ENCODE measurements around the gene RYR2.

RYR2 gene

DNA sequence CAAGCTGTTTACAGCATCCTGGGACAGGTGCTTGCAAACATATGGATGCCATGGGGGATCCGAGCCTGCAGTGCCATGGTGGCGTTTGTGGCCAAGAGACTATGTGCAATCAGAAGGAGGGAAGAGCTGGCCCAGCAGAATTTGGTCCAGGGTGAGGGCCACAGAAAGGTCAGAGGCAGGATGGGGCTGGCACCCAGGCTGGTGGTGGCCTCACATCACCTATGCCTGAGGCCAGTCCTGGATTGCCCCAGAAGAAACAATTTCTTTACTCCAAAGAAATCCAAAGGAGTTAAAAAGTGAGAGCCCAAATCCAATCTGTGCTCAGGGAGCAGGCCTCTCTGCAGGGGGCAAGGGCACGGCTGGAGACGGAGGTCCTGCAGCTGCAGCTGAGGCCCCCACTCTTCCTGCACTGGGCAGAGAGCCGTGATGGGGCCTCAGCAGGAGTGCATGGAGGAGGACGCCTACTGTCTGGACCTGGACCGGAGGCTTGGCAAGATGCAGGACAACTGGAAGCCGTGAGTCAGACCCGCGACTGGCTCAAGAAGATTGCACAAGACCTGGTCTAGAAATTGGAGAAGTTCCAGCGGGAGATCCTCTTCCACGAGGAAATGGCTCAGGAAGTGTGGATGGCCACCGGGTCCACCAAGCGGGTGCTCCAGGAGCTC is 163.5 kb downstream of the RYR2 start:
- no peak for DNase-seq

GRCh38 chr1:237206065-237206414 is 164.1 kb downstream of the RYR2 start:
- no peak for DNase-seq

- DNase-seq = no peak
Measured at GRCh38 chr1:237211031-237211430, 169.0 kb downstream of the RYR2 start.

GRCh38 chr1:237211540-237211939 is 169.6 kb downstream of the RYR2 start:
- no peak for DNase-seq

DNA sequence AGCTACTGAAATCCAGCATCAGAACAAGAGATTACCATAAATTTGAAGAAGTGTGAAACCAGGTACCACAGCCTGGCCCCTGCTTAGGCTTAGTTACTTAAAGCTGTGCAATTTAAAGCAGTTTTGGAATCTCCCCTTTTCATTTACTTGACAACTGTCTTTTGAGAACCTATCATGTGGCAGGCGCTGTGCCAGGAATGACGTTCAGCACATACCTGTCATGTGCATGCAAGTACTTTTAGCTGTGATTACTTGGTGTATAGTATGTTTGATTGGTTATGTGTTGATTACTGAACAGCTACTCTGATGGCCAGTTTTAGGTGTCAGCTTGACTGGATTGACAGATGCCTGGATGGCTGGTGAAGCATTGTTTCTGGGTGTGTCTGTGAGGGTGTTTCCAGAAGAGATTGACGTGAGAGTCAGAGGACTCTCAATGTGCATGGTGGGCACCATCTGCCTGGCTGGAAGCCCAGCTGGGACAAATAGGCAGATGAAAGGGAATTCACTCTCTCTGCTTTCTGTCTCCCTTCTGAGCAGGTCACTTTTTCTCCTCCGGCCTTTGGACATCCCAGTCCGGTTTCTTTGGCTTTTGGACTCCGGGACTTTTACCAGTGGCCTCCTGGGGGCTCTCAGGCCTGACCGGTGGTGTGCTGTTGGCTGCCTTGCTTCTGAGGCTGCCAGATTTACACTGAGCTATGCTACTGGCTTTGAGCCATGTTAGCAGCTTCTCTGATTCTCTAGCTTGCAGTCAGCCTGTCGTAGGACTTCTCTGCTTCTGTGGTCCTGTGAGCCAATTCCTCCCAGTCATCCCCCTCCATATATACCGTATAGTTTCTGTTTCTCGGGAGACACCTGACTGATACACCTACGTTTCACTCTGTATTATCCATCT is 178.0 kb downstream of the RYR2 start:
- no peak for DNase-seq

DNA sequence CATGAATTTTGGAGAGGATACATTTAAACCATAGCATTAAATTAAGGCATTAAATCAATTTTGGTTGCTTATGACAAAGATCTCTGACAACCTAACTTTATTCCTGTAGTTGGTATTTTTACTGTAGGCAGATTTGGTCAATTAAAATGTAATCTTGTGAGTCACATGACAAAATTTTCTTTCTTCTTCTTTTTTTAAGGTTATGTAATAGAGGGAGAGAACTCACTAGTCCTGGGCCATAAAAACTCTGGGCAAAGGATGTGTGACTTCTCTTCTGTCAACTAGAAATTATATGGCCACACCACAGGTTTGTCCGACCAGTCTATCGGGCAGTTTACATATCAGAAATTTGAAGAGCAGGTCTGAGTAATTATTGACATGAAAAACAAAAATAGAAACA is 181.4 kb downstream of the RYR2 start:
- DNase-seq = no peak

GRCh38 chr1:237226177-237226944 is 184.4 kb downstream of the RYR2 start:
- DNase-seq = no peak

- DNase-seq = no peak
Measured at GRCh38 chr1:237227476-237227875, 185.5 kb downstream of the RYR2 start.

- no peak for DNase-seq
Measured at GRCh38 chr1:237228421-237228820, 186.4 kb downstream of the RYR2 start.

DNA sequence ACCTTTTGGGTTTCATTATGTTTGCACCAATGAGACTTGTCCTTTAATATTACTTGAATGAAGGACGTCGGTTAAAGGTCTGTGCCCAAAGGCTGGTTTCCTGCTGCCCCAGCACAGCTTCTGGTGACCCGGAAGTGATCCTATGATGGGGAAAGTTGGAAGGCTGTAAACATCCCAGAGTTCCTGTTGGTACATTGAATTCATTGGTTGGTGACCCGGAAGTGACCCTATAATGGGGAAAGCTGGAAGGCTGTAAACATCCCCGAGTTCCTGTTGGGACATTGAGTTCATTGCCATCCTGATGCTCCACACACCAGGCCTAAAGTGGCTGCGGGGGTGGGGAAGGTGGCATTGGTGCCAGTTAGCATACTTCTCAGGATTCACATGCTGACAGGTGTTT is 187.3 kb downstream of the RYR2 start:
- no peak for DNase-seq

DNA sequence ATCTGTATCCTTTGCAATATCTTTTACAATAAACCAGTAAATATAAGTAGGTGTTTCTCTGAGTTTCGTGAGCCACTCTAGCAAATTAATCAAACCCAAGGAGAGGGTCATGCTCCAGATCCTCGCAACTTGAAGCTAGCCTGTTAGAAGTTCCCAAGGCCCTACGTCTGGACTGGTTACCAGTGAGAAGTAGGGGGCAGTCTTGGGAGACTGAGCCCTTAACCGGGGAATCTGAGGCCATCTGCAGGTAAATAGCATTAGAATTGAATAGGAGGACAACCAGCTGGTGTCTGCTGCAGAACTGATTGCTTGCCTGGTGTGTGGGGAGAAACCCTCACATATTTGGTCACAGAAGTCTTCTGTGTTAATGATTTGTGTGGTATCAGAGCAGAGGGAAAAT is 190.5 kb downstream of the RYR2 start:
- DNase-seq = no peak

DNA sequence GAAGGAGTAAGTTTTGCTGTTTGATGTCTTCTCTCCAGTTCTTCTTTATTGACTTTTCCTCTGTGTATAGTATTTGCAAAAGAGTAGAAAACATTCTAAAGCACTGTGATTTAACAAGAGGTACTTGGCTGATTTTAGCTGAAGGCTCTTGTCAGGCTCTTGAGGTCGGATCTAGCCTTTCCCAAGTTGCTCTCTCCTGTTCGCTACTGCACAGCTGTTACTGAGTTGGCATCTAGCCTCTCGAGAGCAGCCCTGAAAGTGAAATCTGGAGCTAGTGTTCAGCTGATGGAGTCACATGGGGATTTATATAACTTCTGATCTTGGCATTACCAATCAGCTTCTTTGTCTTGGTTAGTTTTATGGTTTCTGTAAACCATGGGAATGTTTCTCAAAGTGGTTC is 193.1 kb downstream of the RYR2 start:
- no peak for DNase-seq

DNA sequence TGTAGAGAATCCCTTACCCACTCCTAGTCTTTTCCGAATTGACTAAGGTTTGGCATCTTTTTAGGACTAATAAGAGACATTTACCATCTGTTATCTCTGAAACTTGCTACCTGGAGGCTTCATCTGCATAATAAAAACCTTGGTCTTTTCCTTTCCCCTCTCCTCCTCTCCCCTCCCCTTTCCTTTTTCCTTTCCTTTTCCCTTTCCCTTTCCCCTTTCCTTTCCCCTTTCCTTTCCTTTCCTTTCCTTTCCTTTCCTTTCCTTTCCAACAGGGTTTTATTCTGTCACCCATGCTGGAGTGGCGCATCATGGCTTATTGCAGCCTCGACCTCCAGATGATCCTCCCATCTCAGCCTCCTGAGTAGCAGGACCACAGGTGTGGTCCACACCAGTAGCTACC is 195.7 kb downstream of the RYR2 start:
- no peak for DNase-seq

DNA sequence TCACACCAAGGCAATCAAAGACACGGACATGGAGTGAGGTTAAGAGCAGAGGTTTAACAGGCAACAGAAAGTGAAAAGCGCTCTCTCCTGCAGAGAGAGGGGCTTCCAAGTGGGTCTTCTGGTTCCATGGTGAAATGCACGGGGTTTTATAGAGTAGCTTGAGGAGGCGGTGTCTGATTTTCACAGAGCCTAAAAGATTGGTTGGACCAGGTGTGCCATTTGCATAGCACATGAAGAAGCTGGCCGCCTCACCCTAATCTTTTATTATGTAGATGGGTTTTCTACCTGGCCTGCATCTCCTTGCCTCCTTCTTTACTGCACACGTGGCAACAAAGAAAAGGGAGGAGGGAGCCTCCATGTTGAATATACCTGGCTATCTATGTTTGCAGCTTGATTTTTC is 197.3 kb downstream of the RYR2 start:
- DNase-seq = no peak

DNA sequence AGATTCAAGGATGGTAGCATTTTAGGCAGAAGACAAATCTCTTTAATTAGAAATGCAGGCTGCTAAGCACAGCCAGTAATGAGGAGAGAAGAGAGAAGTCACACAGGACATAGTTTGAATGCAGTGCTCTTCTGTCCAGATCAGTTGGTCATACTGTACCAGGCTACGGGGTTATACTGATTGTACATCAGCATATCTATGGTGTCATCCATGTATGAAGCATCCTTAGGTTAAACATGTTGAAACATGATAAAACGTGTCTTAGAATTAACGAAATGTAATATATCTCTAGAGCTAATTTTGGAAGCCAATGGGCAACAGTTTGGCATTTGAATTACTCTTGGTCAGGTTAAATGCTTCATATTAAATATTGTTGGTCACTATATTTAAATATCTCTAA is 199.1 kb downstream of the RYR2 start:
- DNase-seq = no peak

GRCh38 chr1:237244778-237245177 is 202.8 kb downstream of the RYR2 start:
- DNase-seq = no peak

- no peak for DNase-seq
Measured at GRCh38 chr1:237247442-237247841, 205.5 kb downstream of the RYR2 start.

GRCh38 chr1:237249120-237249519 is 207.1 kb downstream of the RYR2 start:
- no peak for DNase-seq

DNA sequence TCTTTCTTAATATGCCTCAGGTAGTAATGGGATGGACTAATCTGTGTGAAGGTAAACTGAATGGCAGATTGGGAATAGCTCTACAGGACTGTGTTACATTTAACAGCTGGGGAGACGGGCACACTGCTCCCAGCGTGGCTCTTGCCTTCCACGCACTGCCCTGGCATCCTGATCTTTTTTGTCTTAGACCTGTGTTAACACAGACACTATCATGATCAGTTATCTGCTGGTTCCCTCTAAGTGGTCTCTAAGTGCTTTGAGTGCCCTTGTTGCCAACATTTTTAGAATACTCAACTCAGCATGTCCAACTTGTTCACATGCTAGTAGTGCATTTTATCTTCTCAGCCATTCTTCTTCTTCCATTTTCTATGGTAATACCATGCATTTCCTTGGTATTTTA is 208.1 kb downstream of the RYR2 start:
- DNase-seq = no peak

- no peak for DNase-seq
Measured at GRCh38 chr1:237255071-237255470, 213.1 kb downstream of the RYR2 start.

DNA sequence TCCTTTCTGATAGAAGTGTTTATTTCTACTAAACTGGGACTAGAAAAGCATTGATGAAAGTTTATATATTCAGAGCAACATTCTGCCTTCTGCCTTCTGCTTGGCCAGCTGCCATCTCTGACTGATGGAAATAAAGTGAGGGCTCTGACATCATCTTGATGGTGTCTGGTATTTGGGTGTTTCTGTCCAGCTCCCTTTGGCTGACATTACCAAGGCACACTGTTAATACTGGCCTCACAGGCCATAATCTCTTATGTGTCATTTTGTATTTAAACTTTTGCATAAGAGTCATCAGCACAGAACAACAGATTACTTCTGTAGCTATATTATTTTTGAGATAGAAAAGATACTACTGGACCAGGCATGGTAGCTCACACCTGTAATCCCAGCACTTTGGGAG is 216.9 kb downstream of the RYR2 start:
- DNase-seq = no peak

DNA sequence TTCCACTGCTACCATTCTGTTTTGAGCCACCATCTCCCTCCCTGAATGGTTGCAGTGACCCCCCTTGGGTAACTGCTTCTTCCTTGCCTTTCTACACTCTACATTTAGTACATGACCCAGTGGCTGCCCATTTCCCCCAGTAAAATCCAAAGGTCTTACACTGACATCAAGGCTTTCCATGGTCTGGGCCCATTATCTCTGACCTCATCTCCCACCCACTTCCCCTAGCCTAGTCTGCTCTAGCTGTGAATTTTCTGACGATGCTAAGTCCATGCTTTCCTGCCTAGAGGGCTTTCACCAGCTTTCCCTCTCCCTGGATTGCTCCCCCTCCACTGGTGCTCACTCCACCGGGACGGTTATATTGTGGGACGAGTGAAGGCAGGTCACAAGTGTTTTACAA is 219.2 kb downstream of the RYR2 start:
- DNase-seq = no peak

- no peak for DNase-seq
Measured at GRCh38 chr1:237267743-237268142, 225.8 kb downstream of the RYR2 start.

DNA sequence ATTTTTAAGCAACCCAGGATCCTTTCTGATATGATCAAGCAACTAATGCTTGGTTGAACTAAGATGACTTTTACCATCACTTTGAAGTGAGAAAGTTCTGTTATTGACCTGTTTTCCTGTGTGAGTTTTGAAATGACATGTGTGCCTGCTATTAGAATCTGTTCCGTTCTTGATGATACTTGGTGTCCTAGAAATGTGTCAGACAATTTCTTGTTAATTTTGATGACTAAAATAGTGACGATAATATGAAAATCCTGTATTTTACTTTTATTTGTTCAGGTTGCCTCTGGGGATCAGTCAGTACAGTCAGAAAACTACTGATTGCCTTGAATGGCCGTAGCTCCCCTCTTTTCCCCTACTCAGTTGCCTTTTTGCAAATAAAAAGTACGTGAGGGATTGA is 228.0 kb downstream of the RYR2 start:
- DNase-seq = no peak
